Mucosa of stomach (tissue), 1 donor: ENCODE results near the gene PRKN.

Experiments
- H3K27me3 ChIP-seq: one replicate; pipeline ENCODE4 v1.7.0; 2013; ENCODE audit warnings: mild to moderate bottlenecking, low read length; ENCODE audit not compliant: control insufficient read depth, insufficient read depth
- H3K36me3 ChIP-seq: one replicate; pipeline ENCODE4 v1.7.0; 2013; ENCODE audit warnings: low read length; ENCODE audit not compliant: control insufficient read depth, insufficient read depth
- H3K4me1 ChIP-seq: one replicate; pipeline ENCODE4 v1.7.0; 2013; ENCODE audit warnings: mild to moderate bottlenecking, low read length; ENCODE audit not compliant: control insufficient read depth, insufficient read depth
- H3K4me3 ChIP-seq: one replicate; pipeline ENCODE4 v1.7.0; 2013; ENCODE audit warnings: low read length
- H3K9ac ChIP-seq: one replicate; pipeline ENCODE4 v1.7.0; 2013; ENCODE audit warnings: mild to moderate bottlenecking, low read length, moderate library complexity
- H3K9me3 ChIP-seq: one replicate; pipeline ENCODE4 v1.7.0; 2013; ENCODE audit warnings: mild to moderate bottlenecking, low read length, moderate library complexity; ENCODE audit not compliant: control insufficient read depth
- donor health status: Pancreatic carcinoma.

Gene PRKN

DNA sequence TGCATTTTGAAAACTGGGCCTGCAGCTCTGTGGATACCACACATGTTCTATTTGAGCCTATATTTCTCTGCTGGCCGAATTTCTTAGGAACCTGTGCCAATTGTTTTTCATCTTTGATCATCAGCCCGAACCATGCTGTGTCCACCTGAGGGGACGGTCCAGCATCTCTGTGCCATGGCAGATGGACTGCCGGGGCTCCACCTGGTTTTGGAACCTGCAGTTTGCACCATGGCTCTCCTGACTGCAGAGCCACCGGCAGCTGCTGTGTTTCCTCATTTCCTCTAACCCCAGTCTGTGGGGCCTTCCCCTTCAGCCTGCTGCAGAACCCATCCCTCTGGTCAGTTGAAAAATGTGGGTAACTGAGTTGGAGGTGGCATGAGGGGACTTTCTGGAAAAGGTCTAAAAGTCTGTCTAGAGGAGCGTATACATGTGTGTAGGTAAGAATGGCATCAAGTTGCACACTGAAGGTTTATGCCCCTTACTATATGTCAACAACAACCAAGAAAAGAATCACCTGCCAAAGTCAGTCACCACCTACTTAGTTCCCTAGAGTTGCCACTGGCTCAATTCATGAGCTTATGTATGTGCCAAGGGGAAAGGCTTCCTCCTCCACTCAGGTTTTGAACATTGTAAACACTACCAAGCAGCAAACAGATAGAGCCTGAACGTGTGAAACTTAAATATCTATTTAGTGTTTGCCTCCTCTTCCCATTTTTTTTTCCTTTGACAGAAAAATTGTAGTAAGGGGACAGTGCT, 548.2 kb downstream of the PRKN start:
- Histone ChIP-seq H3K4me1 (no peaks in the 10 kb centered on the region), H3K9ac (no peak overlapping the region), H3K4me3 (no peak overlapping the region), H3K27me3 (no peaks in the 10 kb centered on the region), H3K9me3 (no peaks in the 10 kb centered on the region), H3K36me3 (no peaks in the 10 kb centered on the region)

DNA sequence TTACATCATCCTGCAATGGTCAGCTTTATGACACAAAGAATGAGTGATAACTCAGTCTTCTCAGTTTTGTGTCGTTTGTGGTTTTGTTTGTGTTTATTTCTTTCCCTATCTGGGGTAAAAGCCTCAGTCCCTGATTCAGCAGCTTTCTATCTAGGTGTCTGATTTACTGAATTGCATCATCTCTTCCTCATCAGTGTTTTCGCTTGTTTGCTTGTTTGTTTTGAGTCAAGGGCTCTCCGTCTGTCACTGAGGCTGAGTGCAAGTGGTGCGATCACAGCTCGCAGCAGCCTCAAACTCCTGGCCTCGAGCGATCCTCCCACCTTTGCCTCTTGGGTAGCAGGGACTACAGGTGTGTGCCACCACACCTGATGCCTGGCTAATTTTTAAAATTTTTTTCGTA, 548.9 kb downstream of the PRKN start:
- Histone ChIP-seq H3K4me1 (no peaks in the 10 kb centered on the region), H3K9me3 (no peaks in the 10 kb centered on the region), H3K4me3 (no peak overlapping the region), H3K9ac (no peak overlapping the region), H3K36me3 (no peaks in the 10 kb centered on the region), H3K27me3 (no peaks in the 10 kb centered on the region)

DNA sequence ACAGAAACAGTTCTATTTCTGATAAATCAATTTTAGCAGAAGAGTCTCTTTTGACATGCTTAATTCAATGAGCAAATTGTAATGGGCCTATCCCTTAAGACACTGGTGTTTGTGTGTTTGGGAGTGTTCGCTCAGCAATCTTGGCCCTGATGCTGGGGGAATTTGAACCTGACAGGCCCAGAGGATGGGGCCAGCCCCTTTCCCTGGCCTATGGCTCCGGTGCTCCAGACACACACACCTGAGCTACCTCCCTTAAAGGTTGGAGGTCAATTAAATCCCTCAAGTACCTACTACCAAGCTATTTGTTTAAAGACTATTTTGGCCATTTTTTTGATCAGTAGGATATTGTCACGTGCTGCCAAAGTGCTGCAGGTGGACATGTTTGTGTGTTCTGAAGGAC, 549.3 kb downstream of the PRKN start:
- H3K9me3 ChIP-seq = no peaks in the 10 kb centered on the region
- H3K9ac ChIP-seq = no peak overlapping the region
- H3K36me3 ChIP-seq = no peaks in the 10 kb centered on the region
- no peaks in the 10 kb centered on the region for H3K4me1 ChIP-seq
- no peaks in the 10 kb centered on the region for H3K27me3 ChIP-seq
- no peak overlapping the region for H3K4me3 ChIP-seq

DNA sequence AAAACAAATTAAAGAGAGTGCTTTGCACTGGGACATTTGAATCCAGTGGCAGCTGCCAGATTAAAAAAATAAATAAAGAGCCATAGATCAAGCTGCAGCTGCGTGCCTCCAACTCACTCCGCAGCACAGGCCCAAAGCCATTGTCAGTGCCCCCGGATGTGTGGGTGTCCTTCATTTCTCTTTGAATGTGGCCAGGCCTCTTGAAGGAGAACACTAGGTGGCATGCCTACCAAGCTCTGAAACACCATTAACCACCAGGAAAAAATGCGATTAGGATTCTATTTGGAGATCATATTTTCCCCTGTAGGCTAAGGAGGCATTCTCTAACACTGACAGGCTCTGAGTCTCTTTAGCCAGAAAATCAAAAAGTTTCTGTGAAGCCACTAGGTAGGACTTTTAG, 549.8 kb downstream of the PRKN start:
- Histone ChIP-seq H3K9me3 (no peaks in the 10 kb centered on the region), H3K4me3 (no peak overlapping the region), H3K27me3 (no peaks in the 10 kb centered on the region), H3K36me3 (no peaks in the 10 kb centered on the region), H3K4me1 (no peaks in the 10 kb centered on the region), H3K9ac (no peak overlapping the region)

DNA sequence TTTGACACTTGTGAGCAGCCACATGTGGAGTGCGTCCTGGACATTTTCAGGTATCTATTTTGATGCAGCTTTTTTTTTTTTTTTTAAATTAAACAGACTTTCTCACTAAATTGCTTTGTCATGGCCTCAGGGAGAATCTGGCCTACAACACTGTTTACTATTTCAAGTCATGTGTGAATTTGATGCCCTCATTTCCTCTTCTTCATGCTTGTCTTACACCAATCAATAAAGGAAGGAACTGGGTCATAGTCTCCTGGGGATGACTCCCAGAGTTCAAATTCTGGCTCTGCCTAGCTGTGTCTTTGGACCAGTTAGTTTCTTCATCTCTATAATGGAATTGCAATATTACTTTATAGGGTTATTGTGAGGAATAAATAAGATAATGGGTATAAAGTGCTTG, 554.1 kb downstream of the PRKN start:
- Histone ChIP-seq H3K9ac (no peak overlapping the region), H3K4me3 (no peak overlapping the region), H3K36me3 (no peaks in the 10 kb centered on the region), H3K27me3 (no peaks in the 10 kb centered on the region), H3K9me3 (no peaks in the 10 kb centered on the region), H3K4me1 (no peaks in the 10 kb centered on the region)

DNA sequence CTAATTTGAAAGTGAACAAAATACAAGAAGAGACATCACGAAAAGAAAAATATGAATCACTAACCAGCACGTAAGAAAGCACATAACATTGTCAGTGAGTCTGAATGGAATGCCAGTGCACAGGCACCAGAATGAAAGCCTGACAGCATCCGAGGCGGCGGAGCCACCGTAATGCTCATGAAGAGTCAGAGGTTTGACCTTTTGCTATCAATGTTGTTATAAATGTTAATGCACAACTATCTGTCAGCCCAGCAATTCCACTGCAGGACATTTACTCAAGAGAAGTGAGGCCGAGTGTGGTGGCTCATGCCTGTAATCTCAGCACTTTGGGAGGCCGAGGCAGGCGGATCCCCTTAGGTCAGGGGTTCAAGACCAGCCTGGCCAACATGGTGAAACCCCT, 562.1 kb downstream of the PRKN start:
- H3K4me3 ChIP-seq = no peak overlapping the region
- no peaks in the 10 kb centered on the region for H3K27me3 ChIP-seq
- no peaks in the 10 kb centered on the region for H3K4me1 ChIP-seq
- H3K9me3 ChIP-seq = no peaks in the 10 kb centered on the region
- no peaks in the 10 kb centered on the region for H3K36me3 ChIP-seq
- no peak overlapping the region for H3K9ac ChIP-seq

DNA sequence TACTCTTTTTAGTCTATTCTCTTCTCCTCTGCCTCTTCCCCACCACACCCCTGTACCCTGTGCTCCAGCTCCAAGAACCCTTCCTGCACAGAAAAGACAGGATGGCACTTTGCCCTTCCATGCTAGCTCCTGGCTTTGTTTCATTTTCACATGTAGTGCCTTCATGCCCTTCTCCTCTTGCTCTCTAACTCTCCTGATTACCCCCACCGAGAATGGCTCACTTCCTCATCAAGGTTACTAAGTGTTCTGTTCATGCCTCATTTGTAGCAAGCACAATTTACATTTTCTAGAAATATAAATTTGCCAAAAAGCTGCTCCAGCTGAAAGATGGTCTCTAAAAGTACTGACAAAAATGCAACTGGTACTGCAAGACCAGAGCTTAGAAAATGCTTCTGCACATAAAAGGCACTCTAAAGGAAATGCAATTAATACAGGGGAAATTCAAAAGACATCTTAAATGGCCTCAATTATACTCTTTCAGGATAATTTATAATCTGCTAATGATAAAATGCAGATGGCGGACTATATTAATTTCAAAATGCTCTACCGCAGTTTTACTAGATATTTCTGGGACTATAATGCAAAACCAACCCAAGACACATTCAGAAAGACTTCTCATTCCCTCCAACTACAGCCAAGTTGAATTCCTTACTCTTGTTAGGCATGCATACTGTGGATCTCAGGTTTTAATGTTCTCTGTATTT, 570.2 kb downstream of the PRKN start:
- Histone ChIP-seq H3K27me3 (no peaks in the 10 kb centered on the region), H3K4me1 (no peaks in the 10 kb centered on the region), H3K9me3 (no peaks in the 10 kb centered on the region), H3K36me3 (no peaks in the 10 kb centered on the region), H3K9ac (no peak overlapping the region), H3K4me3 (no peak overlapping the region)

DNA sequence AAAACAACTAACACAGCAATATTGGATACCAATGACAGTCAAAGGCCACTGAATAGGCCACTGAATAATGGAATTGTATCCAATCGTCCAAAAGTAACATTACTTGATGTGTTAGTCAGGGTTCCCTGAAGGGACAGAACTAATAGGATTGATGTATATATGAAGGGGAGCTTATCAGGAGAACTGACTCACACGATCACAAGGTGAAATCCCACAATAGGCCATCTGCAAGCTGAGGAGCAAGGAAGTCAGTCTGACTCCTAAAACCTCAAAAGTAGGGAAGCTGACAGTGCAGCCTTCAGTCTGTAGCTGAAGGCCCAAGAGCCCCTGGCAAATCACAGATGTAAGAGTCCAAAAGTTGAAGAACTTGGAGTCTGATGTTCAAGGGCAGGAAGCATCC, 571.4 kb downstream of the PRKN start:
- Histone ChIP-seq H3K27me3 (no peaks in the 10 kb centered on the region), H3K36me3 (no peaks in the 10 kb centered on the region), H3K4me1 (no peaks in the 10 kb centered on the region), H3K9me3 (no peaks in the 10 kb centered on the region), H3K9ac (no peak overlapping the region), H3K4me3 (no peak overlapping the region)

DNA sequence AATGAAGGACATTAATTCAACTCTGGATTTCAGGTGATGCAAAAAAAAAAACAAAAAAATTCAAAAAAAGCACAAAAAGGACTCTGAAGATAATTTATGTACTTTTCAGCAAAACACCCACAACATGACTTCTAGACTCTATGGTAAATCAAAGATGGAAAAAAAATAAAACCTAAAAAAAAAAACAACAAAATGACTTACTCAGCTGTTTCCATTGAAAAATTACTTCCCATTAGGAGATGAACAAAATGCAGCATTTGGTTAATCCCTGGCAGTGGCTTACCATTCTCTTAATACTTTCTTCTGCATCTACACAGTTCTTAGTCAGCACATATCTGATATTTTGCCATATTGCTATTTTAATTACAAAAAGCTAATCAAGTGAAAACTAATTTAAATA, 572.6 kb downstream of the PRKN start:
- Histone ChIP-seq H3K36me3 (no peaks in the 10 kb centered on the region), H3K4me3 (no peak overlapping the region), H3K9me3 (no peaks in the 10 kb centered on the region), H3K4me1 (no peaks in the 10 kb centered on the region), H3K27me3 (no peaks in the 10 kb centered on the region), H3K9ac (no peak overlapping the region)

DNA sequence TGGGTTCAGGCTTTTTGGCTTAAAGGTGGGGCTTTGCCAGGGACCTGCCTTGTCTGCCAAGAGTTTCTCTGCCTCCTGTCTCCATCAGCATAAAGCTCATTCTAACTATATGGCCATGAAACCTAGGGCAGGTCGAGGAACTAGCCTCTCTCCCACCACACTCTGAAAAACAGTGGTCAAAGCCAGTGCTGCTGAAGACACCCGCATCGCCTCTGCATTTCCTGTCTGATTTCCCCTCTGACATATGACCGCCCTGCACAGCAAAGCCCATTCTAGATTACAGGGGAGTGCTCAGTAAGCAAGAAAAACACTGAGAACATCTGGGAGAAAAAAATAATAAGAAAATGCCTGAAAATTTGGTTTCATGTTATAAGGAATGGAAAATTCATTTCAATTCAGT, 573.6 kb downstream of the PRKN start:
- Histone ChIP-seq H3K9ac (no peak overlapping the region), H3K36me3 (no peaks in the 10 kb centered on the region), H3K4me3 (no peak overlapping the region), H3K27me3 (no peaks in the 10 kb centered on the region), H3K9me3 (no peaks in the 10 kb centered on the region), H3K4me1 (no peaks in the 10 kb centered on the region)

DNA sequence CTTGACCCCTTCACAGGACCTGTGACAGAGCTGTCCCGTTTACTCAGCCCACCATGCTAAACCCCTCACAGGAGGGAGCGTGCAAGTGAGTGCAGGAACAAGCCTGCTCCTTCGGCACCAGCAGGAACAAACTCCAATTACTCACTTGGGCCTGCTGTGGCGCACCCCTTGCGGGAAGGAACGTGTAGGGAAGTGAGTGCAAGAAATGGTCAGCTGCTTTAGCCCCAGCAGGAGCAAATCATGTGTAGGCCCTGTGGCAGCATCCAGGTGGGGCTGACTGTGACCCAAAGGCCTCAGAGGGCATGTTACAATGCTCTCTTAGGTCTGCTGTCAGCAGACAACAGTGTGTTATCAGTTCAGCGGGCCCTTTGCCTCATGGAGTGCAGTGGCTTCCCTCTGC, 574.4 kb downstream of the PRKN start:
- Histone ChIP-seq H3K9me3 (no peaks in the 10 kb centered on the region), H3K9ac (no peak overlapping the region), H3K4me3 (no peak overlapping the region), H3K27me3 (no peaks in the 10 kb centered on the region), H3K36me3 (no peaks in the 10 kb centered on the region), H3K4me1 (no peaks in the 10 kb centered on the region)

DNA sequence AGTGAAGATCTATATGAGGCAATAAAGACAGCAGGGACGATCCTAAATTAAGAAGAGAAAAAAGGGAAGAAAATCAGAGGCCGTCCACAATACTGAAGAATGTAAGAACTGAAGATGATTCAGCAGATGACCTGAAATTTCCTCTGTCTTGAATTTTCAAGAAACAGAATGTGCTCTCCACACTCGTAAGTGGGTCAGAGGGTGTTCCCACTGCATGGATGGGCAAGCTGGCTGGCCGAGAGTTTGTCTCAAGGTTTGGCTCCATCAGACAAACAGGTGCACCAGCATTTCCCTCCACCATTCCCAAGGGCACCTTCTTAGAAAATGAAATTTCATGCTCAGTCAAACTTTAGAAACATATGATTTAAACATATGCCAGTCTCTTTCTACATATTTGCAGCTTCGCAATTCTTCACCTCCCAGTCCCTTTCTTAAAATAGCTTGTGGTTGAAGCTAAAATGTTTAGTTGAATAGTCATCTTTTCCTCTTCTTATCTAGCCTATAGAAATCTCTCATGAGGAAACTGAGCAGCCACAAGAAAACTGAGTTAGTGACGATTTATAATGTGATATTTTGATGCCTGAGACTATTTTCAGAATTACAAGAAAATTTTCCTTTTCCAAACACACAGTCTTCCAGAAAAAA, 576.4 kb downstream of the PRKN start:
- H3K4me1 ChIP-seq = no peaks in the 10 kb centered on the region
- no peaks in the 10 kb centered on the region for H3K9me3 ChIP-seq
- H3K4me3 ChIP-seq = no peak overlapping the region
- H3K36me3 ChIP-seq = no peaks in the 10 kb centered on the region
- no peaks in the 10 kb centered on the region for H3K27me3 ChIP-seq
- no peak overlapping the region for H3K9ac ChIP-seq
